GM18951 (cell line): ENCODE measurements around the gene ABL2.

Experiments
- POLR2A ChIP-seq: IDR thresholded peaks from 4 replicates; pipeline ENCODE4 v1.6.1; 2011; ENCODE audit warnings: mild to moderate bottlenecking; ENCODE audit not compliant: insufficient read length, insufficient read depth; ENCODE audit errors: extremely low read depth
- in situ Hi-C: fragments of 300-500 bp; cut with MboI; formaldehyde crosslinking; loops from one replicate; pipeline ENCODE4 v1.12.0; 2022; ENCODE audit warnings: low sequenced_read_pairs, mixed read lengths, inconsistent platforms; ENCODE audit not compliant: unreplicated experiment

ABL2 gene

GRCh38 chr1:179103999-179104398, 125.5 kb downstream of the ABL2 start:
- in situ Hi-C loops = no loop called here
- TF ChIP-seq POLR2A = no peak

- in situ Hi-C loops = no loop called here
- TF ChIP-seq POLR2A = no peak
Measured at GRCh38 chr1:179101566-179101965, 127.9 kb downstream of the ABL2 start.

- no peak for TF ChIP-seq POLR2A
- in situ Hi-C loops = no loop called here
Measured at GRCh38 chr1:179099891-179100290, 129.6 kb downstream of the ABL2 start.

- TF ChIP-seq POLR2A = no peak
- in situ Hi-C loops = no loop called here
Measured at GRCh38 chr1:179095924-179096323, 133.6 kb downstream of the ABL2 start.

GRCh38 chr1:179095377-179095776, 134.1 kb downstream of the ABL2 start:
- no peak for TF ChIP-seq POLR2A
- in situ Hi-C loops = no loop called here

GRCh38 chr1:179094818-179095217, 134.7 kb downstream of the ABL2 start:
- TF ChIP-seq POLR2A = no peak
- in situ Hi-C loops = no loop called here

GRCh38 chr1:179092896-179093461, 136.5 kb downstream of the ABL2 start:
- in situ Hi-C loops = no loop called here

GRCh38 chr1:179091691-179092165, 137.7 kb downstream of the ABL2 start:
- TF ChIP-seq POLR2A = no peak
- in situ Hi-C loops = no loop called here

More at GRCh38 chr1:179092896-179093461, 136.5 kb downstream of the ABL2 start:
- TF ChIP-seq POLR2A = no peak

GRCh38 chr1:179090923-179091322, 138.6 kb downstream of the ABL2 start:
- in situ Hi-C loops = no loop called here
- no peak for TF ChIP-seq POLR2A

GRCh38 chr1:179090522-179090921, 139.0 kb downstream of the ABL2 start:
- no peak for TF ChIP-seq POLR2A
- in situ Hi-C loops = no loop called here

- TF ChIP-seq POLR2A = no peak
- in situ Hi-C loops = no loop called here
Measured at GRCh38 chr1:179089827-179090482, 139.5 kb downstream of the ABL2 start.

GRCh38 chr1:179087665-179088064, 141.8 kb downstream of the ABL2 start:
- in situ Hi-C loops = no loop called here

GRCh38 chr1:179083533-179083932, 145.9 kb downstream of the ABL2 start:
- TF ChIP-seq POLR2A = no peak
- in situ Hi-C loops = loop anchor here (5.0 kb wide), 1 partner anchor 284 kb away; the partner anchor contains the start of gene AXDND1

More at GRCh38 chr1:179087665-179088064, 141.8 kb downstream of the ABL2 start:
- no peak for TF ChIP-seq POLR2A

GRCh38 chr1:179082999-179083335, 146.5 kb downstream of the ABL2 start:
- TF ChIP-seq POLR2A = no peak
- in situ Hi-C loops = loop anchor here (5.0 kb wide), 1 partner anchor 284 kb away; the partner anchor contains the start of gene AXDND1
